HG02840 (cell line): Measurements from ENCODE around the gene ELOVL7.
"Not testable (repeated sequence)": the region's sequence is repeated elsewhere in the genome, so short reads cannot be mapped to it uniquely, and the experiment has no call there.

Source experiments
- ATAC-seq: cut with Tn5 transposase; IDR thresholded peaks from one replicate; pipeline ENCODE4 v1.9.1; 2021; ENCODE audit warnings: mild to moderate bottlenecking, moderate library complexity, moderate number of reproducible peaks; ENCODE audit not compliant: unreplicated experiment, low FRiP score

Gene ELOVL7

DNA sequence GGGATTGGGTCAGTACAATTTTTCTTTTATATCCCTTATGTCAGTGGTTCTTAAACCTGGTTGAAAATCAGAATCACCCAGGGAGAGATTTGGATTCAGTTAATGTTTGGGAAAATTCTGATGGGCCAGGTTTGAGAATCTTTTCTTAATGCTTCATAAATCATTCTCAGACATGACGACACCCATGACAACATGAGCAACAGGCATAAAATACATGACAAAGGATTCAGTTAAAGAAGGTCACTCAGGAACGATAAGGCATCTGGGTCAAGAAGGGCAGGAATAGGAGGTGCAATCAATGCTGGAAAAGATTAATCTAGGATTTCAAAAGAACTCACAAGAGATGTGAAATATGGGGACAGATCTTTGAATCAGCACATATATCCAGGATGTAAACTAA is 41.8 kb downstream of the ELOVL7 start:
- ATAC-seq = no peak

DNA sequence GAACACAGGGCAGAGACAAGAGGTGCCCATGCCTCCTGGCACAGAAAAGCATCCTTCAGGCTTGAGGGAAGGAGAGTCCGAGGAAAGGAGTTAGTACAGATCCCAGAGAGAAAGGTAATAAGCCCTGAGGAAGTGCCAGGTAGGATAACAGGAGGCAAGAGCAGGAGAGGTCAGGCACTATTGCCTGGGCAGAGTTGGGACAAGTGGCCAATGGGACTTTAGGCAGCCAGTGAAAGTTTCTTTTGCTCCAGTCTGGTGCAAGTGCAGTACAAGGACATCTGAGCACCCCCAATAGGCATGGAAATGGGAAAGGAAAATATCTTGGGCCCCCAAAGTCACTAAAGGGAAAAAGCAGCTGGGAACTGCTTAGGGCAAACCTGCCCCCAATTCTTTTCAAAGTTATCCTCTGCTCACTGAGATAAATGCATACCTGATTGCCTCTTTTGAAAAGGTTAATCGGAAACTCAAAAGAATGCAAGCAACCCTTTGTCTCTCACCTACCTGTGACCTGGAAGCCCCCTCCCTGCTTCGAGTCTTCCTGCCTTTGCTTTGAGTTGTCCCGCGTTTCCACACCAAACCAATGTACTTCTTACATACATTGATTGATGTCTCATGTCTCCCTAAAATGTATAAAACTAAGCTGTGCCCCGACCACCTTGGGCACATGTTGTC is 46.5 kb downstream of the ELOVL7 start:
- ATAC-seq = no peak

DNA sequence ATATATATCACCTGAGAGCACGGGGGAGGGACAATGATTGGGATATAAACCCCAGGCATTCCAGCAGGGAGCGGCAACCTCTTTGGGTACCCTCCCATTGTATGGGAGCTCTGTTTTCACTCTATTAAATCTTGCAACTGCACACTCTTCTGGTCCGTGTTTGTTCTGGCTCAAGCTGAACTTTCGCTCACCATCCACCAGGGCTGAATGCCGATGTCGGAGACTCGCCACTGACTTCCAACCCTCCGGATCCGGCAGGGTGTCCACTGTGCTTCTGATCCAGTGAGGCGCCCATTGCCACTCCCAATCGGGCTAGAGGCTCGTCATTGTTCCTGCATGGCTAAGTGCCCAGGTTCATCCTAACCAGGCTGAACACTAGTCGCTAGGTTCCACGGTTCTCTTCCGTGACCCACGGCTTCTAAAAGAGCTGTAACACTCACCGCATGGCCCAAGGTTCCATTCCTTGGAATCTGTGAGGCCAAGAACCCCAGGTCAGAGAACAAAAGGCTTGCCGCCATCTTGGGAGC is 48.6 kb downstream of the ELOVL7 start:
- ATAC-seq = not testable (repeated sequence)

DNA sequence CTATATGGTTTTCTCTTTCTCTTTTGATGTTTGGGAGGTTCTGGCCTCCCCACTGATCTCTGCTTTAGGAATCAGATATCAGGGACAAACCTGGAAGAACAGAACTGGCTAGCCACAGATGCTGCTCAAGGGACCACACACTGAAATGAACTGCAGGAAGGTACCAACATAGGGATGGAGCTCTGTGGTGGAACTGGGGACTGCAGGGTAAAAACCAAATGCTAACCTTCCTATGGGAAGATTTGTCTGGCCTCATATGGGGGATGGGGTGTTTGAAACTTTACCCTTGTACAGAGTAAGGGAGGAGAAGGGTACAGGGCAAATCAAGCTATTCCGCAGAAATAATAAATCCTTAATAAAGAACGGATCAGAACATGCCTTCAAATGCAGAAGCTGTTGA is 49.4 kb downstream of the ELOVL7 start:
- no peak for ATAC-seq

DNA sequence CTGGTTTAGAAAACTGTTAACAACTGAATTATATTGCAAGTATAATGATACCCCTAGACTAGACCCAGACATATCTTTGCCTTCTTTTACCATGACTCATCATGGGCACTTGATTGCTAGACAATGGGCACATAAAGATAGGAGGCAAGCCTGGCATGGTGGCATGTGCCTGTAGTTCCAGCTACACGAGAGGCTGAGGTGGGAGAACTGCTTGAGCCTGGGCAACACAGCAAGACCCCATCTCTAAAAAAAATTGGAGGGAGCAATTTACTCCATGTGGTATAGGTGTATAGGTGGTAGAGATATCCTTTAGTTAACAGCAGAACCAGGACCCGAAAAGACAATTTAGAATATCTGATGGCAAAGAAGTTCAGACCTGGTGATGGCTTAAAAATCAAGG is 51.6 kb downstream of the ELOVL7 start:
- ATAC-seq = no peak

DNA sequence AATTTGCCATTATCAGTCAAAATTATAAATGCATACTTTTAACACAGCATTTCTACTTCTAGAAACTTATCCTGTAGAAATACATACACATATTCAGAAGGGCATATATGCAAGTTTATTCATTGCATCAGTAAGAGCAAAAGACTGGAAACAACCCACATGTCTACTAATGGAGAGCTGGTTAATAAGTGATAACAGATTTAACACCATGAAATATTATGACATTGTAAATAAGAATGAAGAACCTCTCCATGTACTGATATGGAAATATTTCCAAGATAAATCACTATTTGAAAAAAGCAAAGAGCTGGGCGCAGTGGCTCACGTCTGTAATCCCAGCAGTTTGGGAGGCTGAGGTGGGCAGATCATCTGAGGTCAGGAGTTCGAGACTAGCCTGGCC is 54.5 kb downstream of the ELOVL7 start:
- no peak for ATAC-seq

DNA sequence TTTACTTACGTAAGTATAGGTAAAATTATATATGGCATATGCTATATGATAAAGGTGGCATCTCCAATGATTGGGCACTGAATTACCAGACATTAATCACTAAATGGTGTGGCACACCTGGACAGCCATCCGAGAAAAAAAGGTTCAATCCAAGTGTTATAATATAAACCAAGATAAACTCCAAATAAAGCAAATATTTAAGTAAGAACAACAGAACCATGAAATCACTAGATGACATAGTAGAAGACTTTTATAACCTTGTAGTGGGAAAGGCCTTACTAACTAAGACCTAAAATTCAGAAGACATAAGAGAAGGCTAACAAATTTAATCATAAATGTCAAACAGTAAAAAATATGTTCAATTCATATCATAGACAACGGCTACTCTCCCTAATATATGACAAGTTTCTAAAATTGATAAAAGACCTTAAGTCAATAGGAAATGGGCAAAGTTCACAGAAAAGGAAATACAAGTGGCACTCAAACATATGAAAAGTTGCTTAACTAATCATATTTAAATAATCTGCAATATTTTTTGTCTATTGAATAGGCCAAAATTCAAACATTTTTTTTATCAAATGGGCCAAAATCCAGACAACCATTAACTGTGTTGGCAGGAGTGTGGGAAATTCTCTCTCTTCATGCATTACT is 55.1 kb downstream of the ELOVL7 start:
- ATAC-seq = no peak

DNA sequence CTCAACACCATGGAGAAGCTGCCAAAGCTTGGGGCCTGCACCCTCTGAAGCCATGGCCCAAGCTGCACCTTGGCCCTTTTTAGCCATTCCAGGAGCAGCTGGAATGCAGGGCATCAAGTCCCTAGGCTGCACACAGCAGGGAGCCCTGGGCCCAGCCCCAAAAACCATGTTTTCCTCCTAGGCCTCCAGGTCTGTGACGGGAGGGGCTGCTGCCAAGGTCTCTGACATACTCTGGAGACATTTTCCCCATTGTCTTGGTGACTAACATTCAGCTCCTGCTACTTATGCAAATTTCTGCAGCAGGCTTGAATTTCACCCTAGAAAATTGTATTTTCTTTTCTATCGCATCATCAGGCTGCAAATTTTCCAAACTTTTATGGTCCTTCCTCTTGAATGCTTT is 64.6 kb downstream of the ELOVL7 start:
- no peak for ATAC-seq

DNA sequence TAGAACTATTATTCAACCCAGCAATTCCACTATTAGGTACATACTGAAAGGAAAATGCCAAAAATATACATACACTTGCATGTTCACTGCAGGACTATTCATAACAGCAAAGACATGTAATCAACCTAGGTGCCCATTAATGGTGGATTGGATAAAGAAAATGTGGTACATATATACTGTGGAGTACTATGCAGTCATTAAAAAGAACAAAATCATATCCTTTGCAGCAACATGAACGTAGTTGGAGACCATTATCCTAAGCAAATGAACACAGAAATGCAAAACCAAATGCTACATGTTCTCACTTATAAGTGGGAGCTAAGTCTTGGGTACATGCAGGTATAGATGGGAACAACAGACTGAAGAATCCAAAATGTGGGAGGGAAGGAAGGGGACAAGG is 67.7 kb downstream of the ELOVL7 start:
- ATAC-seq = no peak

DNA sequence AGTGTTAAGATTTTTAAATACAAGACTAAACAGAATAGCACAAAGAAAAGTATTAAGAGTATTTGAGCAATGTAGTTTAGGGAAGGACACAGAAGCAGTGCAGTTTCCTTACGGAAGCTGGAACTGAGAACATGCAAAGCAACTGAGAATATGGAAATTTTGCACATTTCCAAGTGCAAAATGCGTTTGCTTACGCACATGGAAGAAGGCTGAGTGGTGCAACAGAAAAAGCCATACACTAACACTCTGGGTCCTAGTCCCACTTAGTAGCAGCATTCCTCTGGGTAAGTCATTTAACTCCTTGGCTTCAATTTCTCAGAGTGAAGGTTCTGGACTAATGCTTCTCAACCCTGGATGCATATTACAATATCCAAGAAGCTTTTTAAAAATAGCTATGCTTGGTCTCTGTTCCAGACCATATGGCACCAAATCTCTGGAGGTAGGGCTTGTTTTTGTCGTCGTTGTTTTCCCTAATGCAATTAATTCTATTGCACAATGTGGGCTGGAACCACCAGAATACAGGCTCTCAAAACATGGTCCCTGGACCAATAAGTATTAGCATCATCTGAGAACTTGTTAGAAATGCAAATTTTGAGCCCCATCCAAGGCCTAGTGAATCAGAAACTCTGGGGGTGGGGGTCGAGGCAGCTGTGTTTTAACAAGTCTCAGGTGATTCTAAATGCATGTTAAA is 78.9 kb downstream of the ELOVL7 start:
- no peak for ATAC-seq

DNA sequence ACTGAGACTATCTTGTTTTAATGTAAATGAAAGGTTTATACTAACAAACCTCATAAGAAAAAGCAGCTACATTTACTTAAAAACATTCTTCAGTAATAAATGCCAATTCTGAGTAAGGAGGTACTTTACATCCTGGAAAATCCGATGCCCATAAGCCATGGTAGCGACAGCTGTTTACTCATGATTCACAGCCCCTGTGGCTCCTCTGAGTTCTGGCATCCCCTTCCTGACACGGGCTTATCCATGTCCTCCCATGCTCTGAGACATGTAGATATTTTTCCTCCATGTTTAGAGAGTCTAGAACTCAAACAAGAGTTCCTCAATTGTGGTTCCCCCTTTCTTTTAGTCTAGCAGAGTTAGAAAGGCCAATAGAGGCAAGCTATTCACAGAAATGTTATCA is 81.0 kb downstream of the ELOVL7 start:
- no peak for ATAC-seq

DNA sequence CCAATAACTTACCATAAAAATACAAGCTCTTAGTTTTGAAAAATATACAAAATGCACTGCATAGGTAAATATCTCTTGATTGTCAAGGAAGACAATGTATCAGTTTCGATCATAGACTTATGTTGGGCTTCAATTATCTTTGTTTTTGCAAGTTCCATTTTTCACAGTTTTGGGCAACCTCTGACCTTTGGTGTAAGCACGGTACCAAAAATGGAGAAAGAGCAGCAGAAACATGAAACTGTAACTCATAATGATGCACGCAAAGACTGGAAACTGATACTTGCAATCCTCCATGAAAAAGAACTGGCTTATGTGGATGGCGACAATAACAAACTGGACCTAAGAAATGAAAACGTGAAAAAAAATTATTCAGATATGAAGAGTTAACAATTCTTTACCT is 89.6 kb downstream of the ELOVL7 start:
- no peak for ATAC-seq

DNA sequence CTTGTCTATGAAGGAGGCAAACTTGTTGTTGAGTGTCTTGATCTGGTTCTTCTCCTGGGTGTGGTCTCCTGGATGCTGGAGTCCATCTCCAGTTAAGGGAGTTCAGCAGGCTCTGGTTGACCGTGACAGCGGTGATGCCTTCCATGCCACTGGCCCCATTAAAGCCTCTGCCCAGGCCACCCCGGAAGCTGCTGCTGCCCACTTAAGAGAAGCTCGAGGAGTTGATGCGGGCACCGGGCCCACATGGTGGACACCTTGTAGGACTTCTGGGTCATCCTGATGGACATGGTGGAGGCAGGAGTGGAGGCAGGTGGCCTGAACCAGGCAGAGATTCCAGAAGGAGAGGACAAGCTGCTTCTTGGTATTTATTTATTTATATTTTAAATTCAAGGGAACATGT is 99.4 kb downstream of the ELOVL7 start:
- ATAC-seq = no peak

DNA sequence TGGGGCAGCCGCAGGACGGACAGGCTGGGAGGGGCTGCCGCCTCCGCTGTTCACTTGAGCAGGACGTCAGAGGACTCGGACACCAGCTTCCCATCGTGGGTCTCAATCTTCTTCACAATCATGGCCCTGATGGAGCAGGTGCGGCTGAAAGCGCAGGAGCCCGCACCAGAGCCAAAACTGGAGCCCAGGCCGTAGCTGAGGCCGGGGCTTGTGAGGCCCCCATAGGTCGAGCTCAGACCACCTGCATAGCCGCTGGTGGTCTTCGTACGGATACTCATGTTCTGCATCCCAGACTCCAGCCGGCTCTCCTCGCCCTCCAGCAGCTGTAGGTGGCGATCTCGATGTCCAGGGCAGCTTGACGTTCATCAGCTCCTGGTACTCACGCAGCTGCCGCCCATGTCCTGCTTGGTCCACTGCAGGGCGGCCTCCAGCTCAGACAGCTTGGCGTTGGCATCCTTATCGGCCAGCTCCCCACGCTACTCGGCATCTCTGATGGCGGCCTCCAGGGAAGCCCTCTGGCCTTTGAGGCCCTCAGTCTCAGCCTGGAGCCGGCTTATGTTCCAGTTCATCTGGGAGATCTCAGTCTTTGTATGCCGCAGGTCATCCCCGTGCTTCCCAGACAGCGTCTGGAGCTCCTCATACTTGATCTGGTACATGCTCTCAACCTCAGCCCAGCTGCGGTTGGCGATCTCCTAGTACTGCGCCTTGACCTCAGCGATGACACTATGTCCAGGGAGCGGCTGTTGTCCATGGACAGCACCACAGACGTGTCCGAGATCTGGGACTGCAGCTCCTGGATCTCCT is 100.4 kb downstream of the ELOVL7 start:
- ATAC-seq = no peak

DNA sequence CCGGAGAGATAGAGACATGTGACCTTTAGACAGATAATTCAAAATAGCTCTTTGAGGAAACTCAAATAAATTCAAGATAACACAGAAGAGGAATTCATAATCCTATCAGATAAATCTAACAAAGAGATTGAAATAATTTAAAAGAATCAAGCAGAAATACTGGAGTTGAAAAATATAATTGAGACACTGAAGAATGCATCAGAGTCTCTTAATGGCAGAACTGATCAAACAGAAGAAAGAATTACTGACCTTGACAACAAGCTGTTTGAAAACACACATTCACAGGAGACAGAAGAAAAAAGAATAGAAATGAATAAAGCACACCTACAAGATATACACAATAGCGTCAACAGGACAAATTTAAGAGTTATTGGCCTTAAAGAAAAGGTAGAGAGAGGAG is 103.7 kb downstream of the ELOVL7 start:
- ATAC-seq = no peak

DNA sequence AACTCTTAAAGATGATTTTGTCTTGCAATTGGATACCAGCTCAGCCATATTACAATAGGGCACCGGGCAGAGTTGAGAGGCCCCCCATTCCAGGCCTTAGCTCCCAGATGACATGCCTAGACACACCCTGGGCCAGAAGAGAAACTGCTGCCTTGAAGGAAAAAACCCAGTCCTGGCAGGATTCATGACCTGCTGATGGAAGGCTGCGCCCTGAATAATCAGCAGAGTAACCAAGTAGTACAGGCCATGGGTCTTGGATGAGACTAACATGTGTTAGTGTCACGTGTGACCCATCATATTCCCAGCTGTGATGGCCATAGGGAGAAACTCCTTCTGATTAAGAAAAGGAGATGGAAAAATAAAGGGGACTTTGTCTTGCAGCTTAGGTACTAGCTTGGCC is 105.1 kb downstream of the ELOVL7 start:
- no peak for ATAC-seq

DNA sequence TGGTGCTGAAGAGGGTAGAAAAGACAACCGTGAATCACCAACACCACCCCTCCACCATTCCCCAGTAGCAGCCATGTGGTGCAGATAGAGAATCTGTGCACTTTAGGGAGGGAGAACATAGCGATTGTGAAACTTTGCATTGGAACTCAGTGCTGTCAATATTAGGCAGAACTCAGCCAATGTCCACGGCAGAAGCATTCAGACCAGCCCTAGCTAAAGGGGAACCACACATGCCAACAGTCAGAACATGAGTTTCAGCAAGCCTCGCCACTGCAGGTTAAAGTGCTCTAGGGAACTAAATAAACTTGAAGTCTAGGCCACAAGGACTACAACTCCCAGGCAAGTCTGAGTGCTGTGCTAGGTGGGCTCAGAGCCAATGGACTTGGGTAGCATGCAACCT is 105.6 kb downstream of the ELOVL7 start:
- ATAC-seq = no peak

DNA sequence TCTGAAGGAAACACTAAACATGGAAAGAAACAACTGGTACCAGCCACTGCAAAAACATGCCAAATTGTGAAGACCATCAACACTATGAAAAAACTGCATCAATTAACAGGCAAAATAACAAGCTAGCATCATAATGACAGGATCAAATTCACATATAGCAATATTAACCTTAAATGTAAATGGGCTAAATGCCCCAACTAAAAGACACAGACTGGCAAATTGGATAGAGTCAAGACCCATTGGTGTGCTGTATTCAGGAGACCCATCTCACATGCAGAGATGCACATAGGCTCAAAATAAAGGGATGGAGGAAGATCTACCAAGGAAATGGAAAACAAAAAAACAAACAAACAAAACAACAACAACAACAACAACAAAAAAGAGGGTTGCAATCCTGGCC is 113.2 kb downstream of the ELOVL7 start:
- not testable (repeated sequence) for ATAC-seq

DNA sequence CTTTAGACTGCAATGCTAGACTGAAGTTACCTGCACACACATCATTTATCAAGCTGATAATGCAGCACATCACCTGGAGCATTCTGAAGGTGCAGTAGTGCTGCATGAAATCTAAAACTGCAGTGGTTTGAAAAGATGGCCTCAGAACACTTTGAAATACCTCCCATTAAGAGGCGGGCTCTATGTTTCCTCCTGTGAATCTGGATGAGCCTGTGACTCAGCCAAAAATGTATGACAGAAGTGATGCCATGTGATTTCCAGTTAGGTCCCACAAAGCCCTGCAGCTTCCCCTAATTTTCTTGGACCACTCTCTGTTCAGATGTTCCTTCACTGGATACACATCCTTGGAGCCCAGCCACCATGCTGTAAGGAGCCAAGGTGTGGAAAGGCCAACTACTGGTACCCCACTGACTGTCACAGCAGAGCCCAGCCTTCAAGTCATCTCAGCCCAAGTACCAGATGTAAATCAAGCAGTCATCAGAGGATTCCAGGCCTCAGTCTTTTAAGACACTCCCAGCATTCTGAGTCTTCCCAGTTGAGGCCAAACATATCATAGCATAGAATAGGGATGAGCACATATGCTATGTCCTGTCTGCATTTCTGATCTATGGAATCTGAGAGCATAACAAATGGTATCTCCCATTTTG is 116.9 kb downstream of the ELOVL7 start:
- ATAC-seq = no peak

DNA sequence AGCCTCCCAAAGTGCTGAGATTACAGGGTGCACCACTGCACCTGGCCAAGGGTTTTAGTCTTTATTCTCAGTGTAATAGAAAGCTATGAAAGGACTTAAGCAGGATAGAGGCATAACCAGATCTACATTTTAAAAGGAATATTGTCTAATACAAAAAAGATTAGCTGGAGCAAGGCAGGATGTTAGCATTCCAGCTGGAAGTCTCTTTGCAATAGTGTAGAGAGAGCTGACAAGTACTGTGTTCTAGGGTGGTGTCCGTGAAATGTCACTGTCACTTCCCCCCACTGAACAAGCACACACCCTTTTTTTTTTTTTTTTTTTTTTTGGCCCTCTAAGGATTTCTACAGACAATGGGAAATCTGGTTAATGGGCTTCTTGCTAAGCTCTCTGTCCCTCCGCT is 119.9 kb downstream of the ELOVL7 start:
- ATAC-seq = no peak
